Uterus (tissue), 4 donors: ENCODE results near the gene SEMA4C. TPM values are rescaled to one million over a fixed set of nuclear protein-coding genes. Genes with fewer than 3 reads are reported as not detected.

Experiments used
- DNase-seq, 2 donors: peaks; one replicate each; pipeline ENCODE4 v3.0.0-alpha.2; 2019 to 2020
- H3K27ac ChIP-seq, 2 donors: fragments of 200-600 bp; sonication (generic); 1 replicate in 1 of 2; 2 replicates in 1 of 2; pipeline ENCODE4 v1.5.1; 2016 to 2018
- H3K27me3 ChIP-seq, 2 donors: fragments of 200-600 bp; sonication (generic); one replicate each; pipeline ENCODE4 v1.5.1; 2018 to 2019; ENCODE audit warnings: control low read depth in 1 of 2
- H3K36me3 ChIP-seq, 2 donors: fragments of 200-600 bp; sonication (generic); one replicate each; pipeline ENCODE4 v1.5.1; 2019; ENCODE audit warnings: control low read depth in 1 of 2
- H3K4me1 ChIP-seq, 2 donors: fragments of 200-600 bp; sonication (generic); one replicate each; pipeline ENCODE4 v1.5.1; 2018 to 2019; ENCODE audit warnings: control low read depth in 1 of 2
- H3K4me3 ChIP-seq, 2 donors: fragments of 200-600 bp; sonication (generic); 1 replicate in 1 of 2; 2 replicates in 1 of 2; pipeline ENCODE4 v1.5.1; 2018 to 2019; ENCODE audit warnings: mild to moderate bottlenecking in 1 of 2
- H3K9me3 ChIP-seq, 2 donors: fragments of 200-600 bp; sonication (generic); one replicate each; pipeline ENCODE4 v1.5.1; 2019; ENCODE audit warnings: control low read depth in 1 of 2
- CTCF ChIP-seq, 4 experiments: fragments of 200-600 bp in 2 of 4; fragments of 450-650 bp in 2 of 4; sonication (generic) in 2 of 4; IDR thresholded peaks; one replicate each; pipeline ENCODE4 v1.5.1; 2016 to 2019; ENCODE audit warnings: antibody characterized with exemption in 4 of 4, mild to moderate bottlenecking in 2 of 4, moderate library complexity in 1 of 4
- POLR2A ChIP-seq, 2 donors: fragments of 450-650 bp; IDR thresholded peaks; one replicate each; pipeline ENCODE4 v1.6.1; 2016; ENCODE audit warnings: antibody characterized with exemption in 2 of 2, mild to moderate bottlenecking in 1 of 2, moderate library complexity in 1 of 2
- intact Hi-C: fragments of 100-400 bp; cut with DNase I; formaldehyde crosslinking; loops from one replicate; pipeline ENCODE4 v1.15.1; 2023; ENCODE audit warnings: low total_unique reads
- total RNA-seq, 4 donors: library from RNA; depleted of rRNA in 3 of 4; stranded (reverse); fragments of >200 nt in 3 of 4; gene quantifications; one replicate each; pipeline versions ENCODE4 v1.1.0 to v1.2.4, GENCODE V29; 2014 to 2023
- donor health status: DM: yes; HTN: yes; CAD: no.

SEMA4C gene
- total RNA-seq, 4 donors from 2014 or later = 31.8 to 117 (median 61.7) TPM

GRCh38 chr2:96882906-96883305 lies 13.0 kb upstream of the SEMA4C start:
- no peak overlapping the region for H3K27ac ChIP-seq
- TF ChIP-seq CTCF (IDR thresholded peaks at IDR 0.05) (no peak), POLR2A (IDR thresholded peaks at IDR 0.05) (no peak)
- intact Hi-C loops = no loop called here
- H3K27me3 ChIP-seq = no peaks in the 10 kb centered on the region
- H3K4me1 ChIP-seq = peaks cover 0 to 6% of the 10 kb centered on the region in 2 donors
- H3K36me3 ChIP-seq = no peaks in the 10 kb centered on the region
- no peaks in the 10 kb centered on the region for H3K9me3 ChIP-seq
- H3K4me3 ChIP-seq = no peak overlapping the region
- DNase-seq = no peak

GRCh38 chr2:96882230-96882629 lies 12.3 kb upstream of the SEMA4C start:
- no peaks in the 10 kb centered on the region for H3K36me3 ChIP-seq
- intact Hi-C loops = no loop called here
- no peak for DNase-seq
- H3K4me3 ChIP-seq = no peak overlapping the region
- peak overlapping the region in 1 of 2 donors; percentile 41 for H3K27ac ChIP-seq
- TF ChIP-seq CTCF (IDR thresholded peaks at IDR 0.05) (no peak), POLR2A (IDR thresholded peaks at IDR 0.05) (no peak)
- no peaks in the 10 kb centered on the region for H3K9me3 ChIP-seq
- no peaks in the 10 kb centered on the region for H3K27me3 ChIP-seq
- peaks cover 0 to 10% of the 10 kb centered on the region in 2 donors for H3K4me1 ChIP-seq

- no peaks in the 10 kb centered on the region for H3K27me3 ChIP-seq
- H3K4me3 ChIP-seq = no peak overlapping the region
- TF ChIP-seq CTCF (IDR thresholded peaks at IDR 0.05) = no peak
- no peak for TF ChIP-seq POLR2A (IDR thresholded peaks at IDR 0.05)
- no peaks in the 10 kb centered on the region for H3K9me3 ChIP-seq
- no peaks in the 10 kb centered on the region for H3K36me3 ChIP-seq
- H3K4me1 ChIP-seq = peaks cover 0 to 10% of the 10 kb centered on the region in 2 donors
- H3K27ac ChIP-seq = peak overlapping the region; percentile 6 to 41
- intact Hi-C loops = no loop called here
- no peak for DNase-seq
These were observed 11.7 kb upstream of the SEMA4C start for GRCh38 chr2:96881349-96882195.

- Histone ChIP-seq H3K4me3 (no peak overlapping the region), H3K9me3 (no peaks in the 10 kb centered on the region), H3K4me1 (peaks cover 0 to 10% of the 10 kb centered on the region in 2 donors), H3K27ac (peak overlapping the region in 1 of 2 donors; percentile 6), H3K27me3 (no peaks in the 10 kb centered on the region), H3K36me3 (no peaks in the 10 kb centered on the region)
- no peak for DNase-seq
- intact Hi-C loops = no loop called here
- TF ChIP-seq CTCF (IDR thresholded peaks at IDR 0.05) = no peak
- no peak for TF ChIP-seq POLR2A (IDR thresholded peaks at IDR 0.05)
These were observed 11.0 kb upstream of the SEMA4C start for GRCh38 chr2:96880891-96881273.

- intact Hi-C loops = no loop called here
- no peaks in the 10 kb centered on the region for H3K27me3 ChIP-seq
- no peak for TF ChIP-seq POLR2A (IDR thresholded peaks at IDR 0.05)
- H3K27ac ChIP-seq = no peak overlapping the region
- DNase-seq = no peak
- peaks cover 0 to 10% of the 10 kb centered on the region in 2 donors for H3K4me1 ChIP-seq
- no peaks in the 10 kb centered on the region for H3K36me3 ChIP-seq
- no peak overlapping the region for H3K4me3 ChIP-seq
- H3K9me3 ChIP-seq = no peaks in the 10 kb centered on the region
These were observed 9.7 kb upstream of the SEMA4C start for GRCh38 chr2:96879545-96880040.
